NT2/D1 (cell line): ENCODE measurements around the gene LOXL1.

Experiments used
- SUZ12 ChIP-seq: IDR thresholded peaks from 2 replicates; pipeline ENCODE4 v1.6.1; 2011; ENCODE audit not compliant: insufficient read length, insufficient read depth; ENCODE audit errors: extremely low read depth
- YY1 ChIP-seq: IDR thresholded peaks from 2 replicates; pipeline ENCODE4 v1.6.1; 2011; ENCODE audit not compliant: insufficient read length, insufficient read depth
- ZNF274 ChIP-seq: IDR thresholded peaks from 2 replicates; pipeline ENCODE4 v1.6.1; 2011; ENCODE audit warnings: mild to moderate bottlenecking, low read depth, low read length

GRCh38 chr15:73948396-73948795, 22.1 kb downstream of the LOXL1 start:
- no peak for TF ChIP-seq YY1
- no peak for TF ChIP-seq SUZ12
- TF ChIP-seq ZNF274, result no peak
